Activated CD8-positive, alpha-beta memory T cell treated with anti-CD3 and anti-CD28 coated beads for 24 hours (primary cell): ENCODE results near the gene SELENOH.

Experiments used
- DNase-seq: peaks from one replicate; pipeline ENCODE4 v3.0.0-alpha.2; 2020

The SELENOH gene

GRCh38 chr11:57786436-57786835 is 45.1 kb downstream of the SELENOH start:
- no peak for DNase-seq

- DNase-seq: no peak
Observed at GRCh38 chr11:57787006-57787604, 45.8 kb downstream of the SELENOH start.

- DNase-seq: no peak
Observed at GRCh38 chr11:57787920-57788702, 46.8 kb downstream of the SELENOH start.

GRCh38 chr11:57788703-57789088 is 47.4 kb downstream of the SELENOH start:
- no peak for DNase-seq

GRCh38 chr11:57791321-57792059 is 50.2 kb downstream of the SELENOH start:
- DNase-seq: no peak

GRCh38 chr11:57792060-57792541 is 50.8 kb downstream of the SELENOH start:
- DNase-seq: peak; percentile 87

GRCh38 chr11:57792870-57793269 is 51.6 kb downstream of the SELENOH start:
- DNase-seq: no peak
